ENCODE measurements around the gene SLC5A11.

Gene SLC5A11

DNA sequence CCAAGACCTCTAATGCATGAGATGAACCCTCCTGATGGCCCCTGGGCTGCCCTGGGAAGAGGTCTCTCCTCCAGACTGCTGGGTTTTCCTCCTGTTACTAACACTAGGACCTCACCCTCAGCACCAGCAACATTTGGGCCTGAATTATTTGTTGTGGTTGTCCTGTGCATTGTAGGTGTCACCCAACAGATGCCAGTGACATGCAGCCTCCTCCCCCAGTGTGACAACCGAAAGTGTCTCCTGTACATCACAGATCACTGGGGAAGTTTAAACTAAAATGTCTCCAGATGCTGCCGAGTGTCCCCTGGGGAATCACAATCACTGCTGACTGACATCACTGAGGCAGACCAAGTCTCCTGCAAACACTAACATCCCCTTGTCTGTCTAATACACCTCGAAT is 74.8 kb downstream of the SLC5A11 start:
- no peak for DNase-seq (ENCODE audit: low read depth)

DNA sequence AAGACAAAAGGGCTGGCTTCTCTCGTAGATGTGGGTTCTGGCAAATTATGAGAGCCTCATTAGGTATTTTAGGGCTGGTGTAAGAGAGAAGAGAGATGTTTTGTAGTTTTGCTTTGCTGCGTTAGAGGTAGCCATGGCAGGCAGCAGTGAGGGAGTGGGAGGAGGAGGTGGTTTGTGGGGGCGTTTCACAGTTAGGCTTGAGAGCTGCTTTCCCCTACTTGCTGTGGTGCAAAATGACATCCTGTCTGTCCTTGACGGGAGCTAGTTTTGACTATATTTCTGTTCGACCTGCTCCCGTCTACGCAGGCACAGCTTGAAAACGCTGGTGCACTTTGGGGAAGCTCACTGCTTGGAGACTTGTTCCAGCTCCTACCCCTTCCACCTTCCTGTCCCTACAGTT is 75.5 kb downstream of the SLC5A11 start:
- DNase-seq (ENCODE audit: low read depth) = no peak

- no peak for DNase-seq (ENCODE audit: low read depth)
Observed at GRCh38 chr16:24925163-24925562, 79.4 kb downstream of the SLC5A11 start.

DNA sequence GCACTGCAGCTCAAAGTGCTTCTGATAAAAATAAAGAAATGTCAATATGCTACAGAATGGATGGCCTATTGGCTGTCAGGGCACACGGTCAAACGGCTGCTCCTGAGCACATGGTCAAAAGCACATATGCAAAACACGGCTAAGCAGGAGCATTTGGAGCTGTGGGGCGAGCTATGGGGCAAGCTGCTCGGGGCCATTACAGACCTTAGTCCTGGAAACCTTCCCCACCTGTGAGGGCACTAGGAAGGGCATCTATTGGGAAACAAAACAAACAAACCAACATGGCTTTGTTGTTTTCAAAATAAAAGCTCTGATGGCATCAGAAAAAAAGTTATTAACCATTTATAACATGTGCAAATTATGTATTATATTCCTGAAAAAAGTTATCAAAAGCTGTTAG is 83.6 kb downstream of the SLC5A11 start:
- no peak for DNase-seq (ENCODE audit: low read depth)

DNA sequence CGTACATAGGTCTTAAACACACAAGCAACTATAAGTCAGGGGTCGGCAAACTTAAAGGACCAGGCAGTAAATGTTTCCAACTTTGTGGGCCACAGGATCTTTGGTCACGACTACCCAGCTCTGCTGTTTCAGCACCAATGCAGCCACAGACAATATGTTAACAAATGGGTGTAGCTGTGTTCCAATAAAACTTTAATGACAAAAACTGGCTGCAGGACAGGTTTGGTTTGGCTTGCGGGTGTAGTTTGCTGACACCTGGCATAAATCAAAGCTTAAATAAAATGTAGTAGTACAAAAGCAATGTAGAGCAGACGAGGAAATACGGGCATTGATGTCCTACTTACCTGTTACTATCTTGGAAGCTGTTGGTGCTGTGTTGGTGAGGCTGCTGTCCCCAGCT is 84.7 kb downstream of the SLC5A11 start:
- no peak for DNase-seq (ENCODE audit: low read depth)

GRCh38 chr16:24931091-24931490 is 85.3 kb downstream of the SLC5A11 start:
- DNase-seq (ENCODE audit: low read depth) = no peak

- DNase-seq (ENCODE audit: low read depth) = no peak
Observed at GRCh38 chr16:24935336-24935735, 89.6 kb downstream of the SLC5A11 start.

DNA sequence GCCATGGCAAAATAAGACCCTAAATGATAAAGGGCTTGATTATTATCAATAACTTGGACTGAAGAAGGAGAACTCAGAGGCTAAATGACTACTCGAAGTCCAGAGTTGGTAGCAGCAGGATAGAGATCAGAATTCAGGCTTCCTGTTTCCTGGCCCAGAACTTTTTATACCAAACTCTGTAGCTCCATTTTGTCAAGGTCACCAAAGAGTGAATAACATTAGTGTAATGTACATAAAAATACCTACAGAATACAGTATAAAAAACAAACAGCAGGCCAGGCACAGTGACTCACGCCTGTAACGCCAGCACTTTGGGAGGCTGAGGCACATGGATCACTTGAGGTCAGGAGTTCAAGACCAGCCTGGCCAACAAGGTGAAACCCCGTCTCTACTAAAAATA is 90.4 kb downstream of the SLC5A11 start:
- DNase-seq (ENCODE audit: low read depth) = no peak

- DNase-seq (ENCODE audit: low read depth) = no peak
Observed at GRCh38 chr16:24939224-24939623, 93.5 kb downstream of the SLC5A11 start.

- DNase-seq (ENCODE audit: low read depth) = no peak
Observed at GRCh38 chr16:24939738-24940137, 94.0 kb downstream of the SLC5A11 start.

DNA sequence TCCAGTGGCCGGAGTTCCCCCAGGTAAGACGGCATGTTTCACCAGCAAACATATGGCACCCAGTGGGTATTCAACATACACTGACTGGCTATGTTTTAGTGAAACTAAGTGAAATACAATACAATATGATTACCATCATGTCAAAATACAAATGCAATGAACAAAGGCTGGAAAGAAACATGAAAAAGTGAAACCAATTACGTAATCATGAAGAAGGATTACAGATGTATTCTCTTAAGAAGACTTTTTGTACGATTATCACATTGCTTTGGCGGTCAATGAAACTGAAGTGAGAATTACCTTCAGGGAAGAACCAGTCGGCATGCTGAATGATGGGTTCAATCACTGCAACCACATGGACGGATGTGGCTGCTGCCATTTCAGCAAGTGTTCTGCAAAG is 97.7 kb downstream of the SLC5A11 start:
- DNase-seq (ENCODE audit: low read depth) = no peak

DNA sequence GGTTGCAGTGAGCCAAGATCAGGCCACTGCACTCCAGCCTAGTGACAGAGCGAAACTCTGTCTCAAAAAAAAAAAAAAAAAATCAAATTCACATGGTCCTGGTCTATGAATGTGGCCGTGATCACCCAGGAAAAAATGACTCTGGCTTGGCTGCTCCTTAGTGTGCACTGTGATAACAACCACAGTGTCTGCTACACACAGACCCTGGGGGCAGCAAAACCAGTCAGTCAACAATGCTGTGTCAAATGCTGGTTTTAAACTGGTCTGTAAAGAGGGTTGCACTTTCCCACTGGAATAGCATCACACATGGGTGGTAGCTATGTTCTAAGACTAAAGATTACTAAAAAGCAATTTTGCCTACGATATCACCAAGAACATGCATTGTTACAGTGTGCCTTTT is 98.4 kb downstream of the SLC5A11 start:
- DNase-seq (ENCODE audit: low read depth) = no peak

- no peak for DNase-seq (ENCODE audit: low read depth)
Observed at GRCh38 chr16:24946155-24946554, 100.4 kb downstream of the SLC5A11 start.

DNA sequence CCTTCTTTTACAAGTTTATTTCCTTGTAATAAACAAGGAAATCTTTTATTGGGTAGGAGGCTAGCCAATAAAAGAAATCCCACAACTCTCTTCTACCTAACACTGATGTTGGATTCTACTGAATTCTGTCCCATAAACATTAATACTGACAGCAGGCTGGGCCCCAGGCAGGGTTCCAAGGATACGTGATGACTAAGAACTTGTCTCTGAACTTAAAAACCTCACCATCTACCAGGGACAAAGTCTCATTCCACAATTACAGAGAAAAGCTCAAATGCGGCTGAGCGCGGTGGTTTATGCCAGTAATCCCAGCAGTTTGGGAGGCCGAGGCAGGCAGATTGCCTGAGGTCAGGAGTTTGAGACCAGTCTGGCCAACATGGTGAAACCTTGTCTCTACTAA is 104.5 kb downstream of the SLC5A11 start:
- DNase-seq (ENCODE audit: low read depth) = no peak

- DNase-seq (ENCODE audit: low read depth) = no peak
Observed at GRCh38 chr16:24953306-24953705, 107.5 kb downstream of the SLC5A11 start.

DNA sequence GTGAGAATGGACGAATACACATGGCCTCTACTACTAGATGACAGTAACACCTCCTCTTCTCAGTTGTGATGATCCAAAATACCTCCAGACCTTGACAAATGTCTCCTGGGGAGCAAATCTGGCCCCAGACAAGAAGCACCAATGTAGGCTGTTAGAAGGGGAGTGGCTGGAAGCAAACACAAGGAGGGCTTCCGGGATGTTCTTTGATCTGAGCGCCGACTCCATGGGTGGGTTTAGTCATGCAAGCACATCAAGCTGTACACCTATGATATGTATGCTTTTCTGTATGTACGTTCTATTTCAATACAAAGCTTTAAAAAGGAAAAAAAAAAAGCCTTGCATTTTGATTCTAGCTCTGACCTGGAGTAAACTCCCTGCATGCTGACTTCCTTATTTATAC is 108.0 kb downstream of the SLC5A11 start:
- no peak for DNase-seq (ENCODE audit: low read depth)

GRCh38 chr16:24954137-24954536 is 108.4 kb downstream of the SLC5A11 start:
- DNase-seq (ENCODE audit: low read depth) = no peak

DNA sequence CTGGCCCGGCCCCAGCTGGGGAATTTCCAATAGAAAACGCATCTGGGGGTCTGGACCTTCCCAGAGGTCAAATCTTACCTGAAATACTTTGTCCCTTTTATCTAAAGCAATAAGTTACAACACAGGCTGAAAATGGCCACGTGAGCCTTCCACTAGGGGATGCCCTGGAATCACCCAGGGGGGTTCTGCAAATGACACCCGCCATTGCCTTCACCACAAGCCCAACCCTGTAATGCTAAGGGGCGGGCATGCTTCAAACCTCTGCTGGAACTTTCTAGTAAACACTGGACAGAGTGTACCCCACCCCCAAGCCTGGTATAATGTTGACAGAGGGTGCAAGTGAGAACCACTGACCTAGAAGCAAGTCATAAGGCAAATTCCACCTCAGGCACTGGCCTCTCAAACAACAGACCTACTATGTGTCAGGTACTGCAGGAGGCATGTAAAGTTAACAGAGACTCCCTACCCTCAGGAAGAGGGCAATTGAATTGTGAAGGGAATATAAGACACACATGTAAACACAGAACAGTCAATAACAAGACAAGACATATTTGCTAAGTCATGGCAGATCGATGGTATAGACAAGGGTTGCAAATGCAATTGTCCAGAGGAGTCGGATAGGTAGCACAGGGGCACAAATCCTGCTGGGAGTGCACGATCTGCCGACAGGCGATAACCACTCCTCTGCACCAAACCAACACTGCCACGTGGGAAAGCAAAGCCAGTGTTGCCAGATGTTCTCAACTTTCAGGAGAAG is 110.4 kb downstream of the SLC5A11 start:
- no peak for DNase-seq (ENCODE audit: low read depth)

DNA sequence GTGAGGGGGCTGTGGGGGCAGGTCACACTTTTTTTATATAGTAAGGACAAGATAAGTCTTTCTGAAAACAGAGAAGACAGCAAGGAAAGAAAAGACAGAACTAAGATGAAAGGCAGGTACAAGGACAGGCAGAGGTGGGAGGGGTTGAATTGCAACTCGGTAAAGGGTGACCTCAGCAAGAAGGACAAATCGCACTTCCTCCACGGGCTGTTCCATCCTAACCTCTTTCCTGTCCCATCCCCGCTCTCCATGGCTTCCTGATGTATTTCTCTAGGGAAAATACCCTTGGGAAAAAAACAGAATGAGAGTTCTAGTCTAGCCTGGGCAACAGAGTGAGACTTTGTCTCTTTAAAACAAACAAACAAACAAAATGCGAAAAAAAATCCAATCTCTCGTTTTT is 112.1 kb downstream of the SLC5A11 start:
- no peak for DNase-seq (ENCODE audit: low read depth)

Measured in activated T-cell treated with anti-CD3 and anti-CD28 coated beads for 1 hour (primary cell).